Body of pancreas (tissue), 4 donors: ENCODE results near the gene TP53. TPM values are rescaled to one million over a fixed set of nuclear protein-coding genes. Genes with fewer than 3 reads are reported as not detected.
A peak's percentile ranks its signal among the peaks of the same experiment; 100 is the strongest.

Experiments
- ATAC-seq: fragments of 150-250 bp; one replicate; pipeline ENCODE4 v1.9.1; 2016
- DNase-seq, 4 donors: peaks; one replicate each; pipeline ENCODE4 v3.0.0-alpha.2; 2019
- H3K27ac ChIP-seq, 4 donors: fragments of 200-600 bp; sonication (generic); 1 replicate in 3 of 4; 2 replicates in 1 of 4; pipeline versions ENCODE4 v1.5.1 to v1.6.1; 2016 to 2019; ENCODE audit warnings: mild to moderate bottlenecking in 1 of 4, mixed read lengths in 1 of 4, moderate library complexity in 1 of 4
- H3K27me3 ChIP-seq, 2 donors: fragments of 200-600 bp; sonication (generic); one replicate each; pipeline ENCODE4 v1.6.0; 2016; ENCODE audit warnings: mild to moderate bottlenecking in 1 of 2
- H3K36me3 ChIP-seq, 2 donors: fragments of 200-600 bp; sonication (generic); replicated peaks in 1 of 2; 2 replicates each; pipeline ENCODE4 v1.5.1; 2016; ENCODE audit warnings: low read depth in 2 of 2; ENCODE audit not compliant: insufficient read depth in 1 of 2
- H3K4me1 ChIP-seq: fragments of 200-600 bp; sonication (generic); one replicate; pipeline ENCODE4 v1.6.0; 2016
- H3K4me3 ChIP-seq, 2 donors: fragments of 200-600 bp; sonication (generic); 1 replicate in 1 of 2; 2 replicates in 1 of 2; pipeline ENCODE4 v1.5.1; 2016 to 2019
- H3K9me3 ChIP-seq, 3 donors: fragments of 200-600 bp; sonication (generic); 1 replicate in 2 of 3; 2 replicates in 1 of 3; pipeline ENCODE4 v1.5.1; 2016
- POLR2A ChIP-seq, 3 donors: fragments of 450-650 bp; IDR thresholded peaks; one replicate each; pipeline ENCODE4 v1.6.1; 2016; ENCODE audit warnings: antibody characterized with exemption in 3 of 3, mild to moderate bottlenecking in 2 of 3
- WGBS, 2 donors: methylation state at CpG; one replicate each; pipeline ENCODE4 v1.1.5; 2017; 5-methylcytosine and 5-hydroxymethylcytosine counted together
- intact Hi-C: fragments of 100-400 bp; cut with DNase I; formaldehyde crosslinking; loops from one replicate; pipeline ENCODE4 v1.15.1; 2023
- total RNA-seq, 2 donors: library from RNA; depleted of rRNA; stranded (reverse); fragments of >200 nt; gene quantifications; one replicate each; pipeline ENCODE4 v1.1.0, GENCODE V29; 2016
- TF ChIP-seq, protein P1 (sequence below), 7 experiments: fragments of 450-650 bp in 4 of 7; fragments of 200-600 bp in 3 of 7; sonication (generic) in 3 of 7; IDR thresholded peaks; one replicate each; pipeline ENCODE4 v1.5.1; 2016 to 2019; ENCODE audit warnings: antibody characterized with exemption in 7 of 7

The TP53 gene
- total RNA-seq, 2 donors from 2014 or later: 12.2 TPM

DNA sequence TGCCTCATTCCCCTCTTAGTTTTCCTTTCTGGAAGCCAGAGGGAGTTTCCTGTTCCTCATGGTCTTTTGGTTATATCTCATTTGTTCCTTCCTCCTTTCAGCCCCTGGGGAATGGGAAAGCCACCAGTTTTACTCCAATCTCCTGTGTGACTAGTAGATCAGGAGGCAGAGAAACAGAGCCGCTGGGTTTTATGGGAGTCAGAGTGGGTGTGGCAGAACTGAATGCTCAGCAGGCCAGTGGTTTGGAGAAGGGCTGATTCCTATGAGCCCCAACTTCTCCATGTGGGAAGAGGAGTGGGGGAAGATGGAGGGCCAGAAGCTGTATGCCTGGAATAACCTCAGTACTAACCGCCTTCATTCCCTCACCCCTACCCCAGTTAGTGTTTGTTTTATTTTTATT lies 34.3 kb upstream of the TP53 start:
- 85 to 91% methylated on average over 2 of the region's 2 CpGs for WGBS, 2 donors
- no peak overlapping the region for H3K27ac ChIP-seq

DNA sequence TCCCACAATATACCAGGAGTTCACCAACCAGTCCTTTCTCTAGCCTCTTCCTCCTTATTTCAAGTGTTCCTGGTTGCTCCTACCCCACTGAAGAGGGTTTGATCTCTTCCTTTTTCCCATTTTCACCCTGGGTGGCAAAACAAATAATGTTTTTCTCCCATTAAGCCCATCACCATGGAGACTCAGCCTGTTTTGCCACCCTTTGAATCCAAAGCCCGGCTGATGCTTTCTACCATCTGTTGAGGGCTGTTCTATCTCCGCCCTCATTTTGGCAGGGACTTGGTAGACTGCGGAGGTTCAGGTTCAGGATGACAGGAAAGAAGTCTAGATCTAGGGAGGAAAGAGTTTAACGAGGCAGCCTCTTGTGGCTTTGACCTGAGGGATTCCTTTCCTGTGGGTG lies 32.8 kb upstream of the TP53 start:
- intact Hi-C loops: no loop called here
- H3K27ac ChIP-seq: no peak overlapping the region
- no peak for ATAC-seq
- peaks cover 26% of the 10 kb centered on the region for H3K4me1 ChIP-seq
- 52 to 57% methylated on average over 4 of the region's 4 CpGs for WGBS, 2 donors
- DNase-seq: peak in 1 of 4 donors; percentile 10
- no peaks in the 10 kb centered on the region for H3K9me3 ChIP-seq
- no peaks in the 10 kb centered on the region for H3K36me3 ChIP-seq
- H3K27me3 ChIP-seq: no peaks in the 10 kb centered on the region
- no peak overlapping the region for H3K4me3 ChIP-seq
- TF ChIP-seq POLR2A (IDR thresholded peaks at IDR 0.05): no peak

More for the DNA sequence above, 34.3 kb upstream of the TP53 start:
- TF ChIP-seq, protein P1, sequence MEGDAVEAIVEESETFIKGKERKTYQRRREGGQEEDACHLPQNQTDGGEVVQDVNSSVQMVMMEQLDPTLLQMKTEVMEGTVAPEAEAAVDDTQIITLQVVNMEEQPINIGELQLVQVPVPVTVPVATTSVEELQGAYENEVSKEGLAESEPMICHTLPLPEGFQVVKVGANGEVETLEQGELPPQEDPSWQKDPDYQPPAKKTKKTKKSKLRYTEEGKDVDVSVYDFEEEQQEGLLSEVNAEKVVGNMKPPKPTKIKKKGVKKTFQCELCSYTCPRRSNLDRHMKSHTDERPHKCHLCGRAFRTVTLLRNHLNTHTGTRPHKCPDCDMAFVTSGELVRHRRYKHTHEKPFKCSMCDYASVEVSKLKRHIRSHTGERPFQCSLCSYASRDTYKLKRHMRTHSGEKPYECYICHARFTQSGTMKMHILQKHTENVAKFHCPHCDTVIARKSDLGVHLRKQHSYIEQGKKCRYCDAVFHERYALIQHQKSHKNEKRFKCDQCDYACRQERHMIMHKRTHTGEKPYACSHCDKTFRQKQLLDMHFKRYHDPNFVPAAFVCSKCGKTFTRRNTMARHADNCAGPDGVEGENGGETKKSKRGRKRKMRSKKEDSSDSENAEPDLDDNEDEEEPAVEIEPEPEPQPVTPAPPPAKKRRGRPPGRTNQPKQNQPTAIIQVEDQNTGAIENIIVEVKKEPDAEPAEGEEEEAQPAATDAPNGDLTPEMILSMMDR (IDR thresholded peaks at IDR 0.05): no peak
- no peak for TF ChIP-seq POLR2A (IDR thresholded peaks at IDR 0.05)
- ATAC-seq (no peak), DNase-seq (no peak)
- H3K4me3 ChIP-seq: no peak overlapping the region
- intact Hi-C loops: no loop called here
- H3K27me3 ChIP-seq: no peaks in the 10 kb centered on the region
- H3K36me3 ChIP-seq: no peaks in the 10 kb centered on the region
- peaks cover 20% of the 10 kb centered on the region for H3K4me1 ChIP-seq
- H3K9me3 ChIP-seq: no peaks in the 10 kb centered on the region

DNA sequence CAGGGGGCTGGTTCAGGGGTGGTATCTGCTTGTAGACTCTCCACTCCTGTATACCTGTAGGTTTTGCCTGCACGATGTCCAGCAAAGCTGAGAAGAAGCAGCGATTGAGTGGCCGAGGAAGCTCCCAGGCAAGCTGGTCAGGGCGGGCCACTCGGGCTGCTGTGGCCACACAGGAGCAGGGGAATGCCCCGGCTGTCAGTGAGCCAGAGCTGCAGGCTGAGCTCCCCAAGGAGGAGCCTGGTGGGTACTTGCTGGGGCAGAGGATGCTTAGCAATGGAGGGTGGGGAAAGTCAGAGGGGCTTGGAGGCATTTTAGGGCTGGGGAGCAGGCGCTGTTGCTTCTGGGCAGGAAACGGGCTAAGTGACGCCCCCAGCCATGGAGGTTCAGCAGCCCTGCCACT lies 32.4 kb upstream of the TP53 start:
- ATAC-seq (no peak), DNase-seq (no peak)
- Histone ChIP-seq H3K4me3 (no peak overlapping the region), H3K4me1 (peaks cover 26% of the 10 kb centered on the region), H3K27ac (no peak overlapping the region), H3K36me3 (no peaks in the 10 kb centered on the region), H3K27me3 (no peaks in the 10 kb centered on the region), H3K9me3 (no peaks in the 10 kb centered on the region)
- intact Hi-C loops: no loop called here
- WGBS, 2 donors: 69 to 78% methylated on average over 9 of the region's 9 CpGs
- TF ChIP-seq, protein P1 (IDR thresholded peaks at IDR 0.05): no peak
- no peak for TF ChIP-seq POLR2A (IDR thresholded peaks at IDR 0.05)

DNA sequence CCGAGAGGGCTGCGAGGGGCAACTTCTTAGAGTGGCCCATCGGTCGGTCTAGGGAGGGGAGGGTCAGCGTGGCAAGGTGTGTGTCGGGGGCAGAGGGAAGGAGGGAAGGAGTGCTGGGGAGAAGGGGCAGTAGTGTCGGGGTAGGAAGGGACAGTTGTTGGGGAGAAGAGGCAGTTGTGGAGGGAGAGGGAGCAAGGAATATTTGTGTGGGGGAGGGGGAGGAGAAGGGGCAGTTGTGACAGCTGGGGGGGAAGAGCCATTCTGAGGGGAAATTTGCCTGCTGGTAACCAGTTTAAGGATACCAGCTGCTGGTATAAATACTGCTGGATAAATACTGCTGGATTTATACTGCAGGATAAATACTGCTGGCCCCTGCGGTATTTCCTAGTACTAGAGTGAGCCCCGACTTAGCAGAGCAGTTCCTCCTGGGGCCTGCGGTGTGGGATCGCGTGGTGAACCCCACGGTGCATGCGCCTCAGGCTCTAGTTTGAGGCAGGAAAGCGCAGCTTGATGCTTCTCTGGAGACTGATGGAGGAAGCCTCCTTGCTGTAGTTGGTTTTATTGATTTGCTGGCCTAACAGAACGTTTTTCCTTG lies 30.6 kb upstream of the TP53 start:
- intact Hi-C loops: no loop called here
- TF ChIP-seq, protein P1 (IDR thresholded peaks at IDR 0.05): no peak
- TF ChIP-seq POLR2A (IDR thresholded peaks at IDR 0.05): no peak
- WGBS, 2 donors: 2 to 13% methylated on average over 15 to 16 of the region's 16 CpGs
- H3K27me3 ChIP-seq: no peaks in the 10 kb centered on the region
- H3K27ac ChIP-seq: peak overlapping the region; percentile 25 to 71 (median 67)
- no peaks in the 10 kb centered on the region for H3K9me3 ChIP-seq
- H3K4me1 ChIP-seq: peaks cover 26% of the 10 kb centered on the region
- H3K36me3 ChIP-seq: no peaks in the 10 kb centered on the region
- ATAC-seq: no peak
- peak in 2 of 4 donors; percentile 19 to 29 for DNase-seq
- H3K4me3 ChIP-seq: peak overlapping the region; percentile 10 to 16

DNA sequence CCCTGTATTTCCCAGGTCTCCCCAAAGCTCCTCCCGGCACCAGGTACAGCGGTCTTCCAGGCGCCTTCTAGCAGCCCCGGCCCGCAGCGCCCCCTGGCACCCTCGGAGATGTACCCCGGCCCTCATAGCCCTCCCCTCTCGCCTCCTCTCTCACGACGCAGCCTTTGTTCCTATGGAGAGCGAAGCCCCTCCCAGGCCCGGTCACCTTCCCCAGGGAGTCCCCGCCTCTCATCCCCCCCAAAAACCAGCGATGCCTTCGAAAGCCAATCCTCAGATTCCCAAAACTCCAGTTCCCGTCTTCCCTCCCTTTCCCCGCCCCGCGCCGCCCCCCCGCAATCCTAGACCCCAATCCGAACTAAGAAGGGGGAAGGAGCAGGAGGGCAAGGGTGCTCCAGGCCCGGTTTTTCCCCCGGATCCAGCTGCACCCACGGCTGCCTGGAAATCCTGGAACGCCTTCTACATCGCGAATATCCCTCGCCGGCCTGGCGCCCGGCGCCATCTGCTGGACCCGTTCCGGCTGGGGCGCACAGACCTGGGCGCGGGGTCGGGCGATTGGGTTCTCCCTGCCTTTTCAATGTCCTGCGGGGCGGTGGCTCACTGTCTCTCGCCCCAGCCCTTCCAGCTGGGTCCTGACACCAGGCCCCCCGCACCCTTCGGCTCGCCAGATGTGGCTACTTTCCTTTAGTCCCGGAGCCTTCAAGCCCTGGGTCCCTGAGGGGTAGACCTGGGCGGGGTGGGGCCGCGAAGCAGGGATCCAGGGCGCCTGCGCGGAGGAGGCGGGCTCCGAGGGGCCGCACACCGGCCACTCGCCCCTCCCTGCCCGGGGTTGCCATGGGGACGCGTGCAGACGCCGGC lies 29.8 kb upstream of the TP53 start, which contains the start of gene DNAH2:
Gene DNAH2, plus strand, starts transcription at position 844 of the 855 bp plus-strand sequence. CDS start 1,991 bp downstream, outside the sequence.
- ATAC-seq (peak; percentile 91), DNase-seq (peak; percentile 80 to 91 (median 87))
- peaks cover 0 to 5% of the 10 kb centered on the region in 2 donors for H3K27me3 ChIP-seq
- no peaks in the 10 kb centered on the region for H3K36me3 ChIP-seq
- H3K4me1 ChIP-seq: peaks cover 26% of the 10 kb centered on the region
- H3K27ac ChIP-seq: peak within 1 kb of the TSS; percentile 25 to 71 (median 67)
- H3K9me3 ChIP-seq: no peaks in the 10 kb centered on the region
- intact Hi-C loops: no loop called here
- TF ChIP-seq, protein P1 (IDR thresholded peaks at IDR 0.05): peak; percentile 13 to 58 (median 45)
- TF ChIP-seq POLR2A (IDR thresholded peaks at IDR 0.05): peak in 2 of 3 donors; percentile 37 to 44
- H3K4me3 ChIP-seq: peak within 1 kb of the TSS; percentile 10 to 16
- WGBS, 2 donors: 0 to 1% methylated on average over 37 to 50 of the region's 64 CpGs
